T-cell (primary cell): ENCODE measurements around the gene GULP1. TPM values are rescaled to one million over a fixed set of nuclear protein-coding genes. Genes with fewer than 3 reads are reported as not detected.

Source experiments
- ATAC-seq, 4 experiments: fragments of 200-7000 bp in 3 of 4; fragments of 150-1000 bp in 1 of 4; cut with Tn5 transposase; replicated peaks in 1 of 4; 1 replicate in 3 of 4; 2 replicates in 1 of 4; pipeline ENCODE4 v1.10.0; 2021; ENCODE audit warnings: moderate library complexity in 3 of 4, mild to moderate bottlenecking in 2 of 4, moderate number of reproducible peaks in 1 of 4
- CTCF ChIA-PET, 2 donors: fragments of 300-600 bp; sonication (Branson Sonifier 250); formaldehyde crosslinking; loops; one replicate each; lab custom pipeline; 2022; ENCODE audit warnings: antibody characterized with exemption in 2 of 2; lab: Charles Lee
- POLR2A ChIA-PET, 2 donors: fragments of 300-600 bp; sonication (Branson Sonifier 250); formaldehyde crosslinking; loops; one replicate each; lab custom pipeline; 2022; ENCODE audit warnings: antibody characterized with exemption in 2 of 2; lab: Charles Lee
- DNase-seq, 35 experiments: peaks; one replicate each; pipeline versions ENCODE4 v3.0.0 to v3.0.0-alpha.2; 2013 to 2023
- H3K27ac ChIP-seq: one replicate; pipeline ENCODE4 v1.5.1; 2013; ENCODE audit warnings: low read length
- H3K27me3 ChIP-seq, 2 experiments: replicated peaks in 1 of 2; 1 replicate in 1 of 2; 2 replicates in 1 of 2; pipeline versions ENCODE4 v1.6.1 to v1.7.0; 2013; ENCODE audit warnings: low read length in 1 of 2, mixed read lengths in 1 of 2; ENCODE audit not compliant: control insufficient read depth in 2 of 2, insufficient read depth in 2 of 2; ENCODE audit errors: extremely low read depth in 1 of 2
- H3K36me3 ChIP-seq, 2 donors: 1 replicate in 1 of 2; 2 replicates in 1 of 2; pipeline versions ENCODE4 v1.6.1 to v1.7.0; 2013; ENCODE audit warnings: low read length in 1 of 2; ENCODE audit not compliant: control insufficient read depth in 2 of 2, insufficient read depth in 1 of 2; ENCODE audit errors: extremely low read depth in 1 of 2
- H3K4me1 ChIP-seq, 2 experiments: 1 replicate in 1 of 2; 2 replicates in 1 of 2; pipeline versions ENCODE4 v1.6.1 to v1.7.0; 2013; ENCODE audit warnings: low read length in 2 of 2, mixed read lengths in 1 of 2; ENCODE audit not compliant: insufficient read depth in 2 of 2, control insufficient read depth in 1 of 2; ENCODE audit errors: extremely low read depth in 1 of 2
- H3K4me3 ChIP-seq, 2 donors: 1 replicate in 1 of 2; 2 replicates in 1 of 2; pipeline versions ENCODE4 v1.5.1 to v1.7.0; 2013; ENCODE audit warnings: mild to moderate bottlenecking in 2 of 2, low read length in 1 of 2, moderate library complexity in 1 of 2; ENCODE audit not compliant: control insufficient read depth in 1 of 2; ENCODE audit errors: extremely low read depth in 1 of 2
- H3K9me3 ChIP-seq: 2 replicates; pipeline ENCODE4 v1.7.0; 2013
- H3K27ac Mint-ChIP-seq, 2 donors: one replicate each; pipeline ENCODE4 v1.8.0; 2020 to 2021; ENCODE audit warnings: mild to moderate bottlenecking in 2 of 2, mixed read lengths in 2 of 2
- H3K27me3 Mint-ChIP-seq, 2 donors: one replicate each; pipeline ENCODE4 v1.8.0; 2021 to 2022; ENCODE audit warnings: mixed read lengths in 2 of 2
- H3K36me3 Mint-ChIP-seq: one replicate; pipeline ENCODE4 v1.8.0; 2021; ENCODE audit warnings: mixed read lengths
- H3K4me1 Mint-ChIP-seq, 3 donors: one replicate each; pipeline ENCODE4 v1.8.0; 2020 to 2022; ENCODE audit warnings: mixed read lengths in 3 of 3, mild to moderate bottlenecking in 1 of 3
- H3K4me3 Mint-ChIP-seq, 3 donors: one replicate each; pipeline ENCODE4 v1.8.0; 2020 to 2022; ENCODE audit warnings: mild to moderate bottlenecking in 3 of 3, mixed read lengths in 3 of 3, moderate library complexity in 3 of 3
- H3K9me3 Mint-ChIP-seq, 3 donors: one replicate each; pipeline ENCODE4 v1.8.0; 2020 to 2022; ENCODE audit warnings: mixed read lengths in 3 of 3
- WGBS: methylation state at CpG from one replicate; pipeline ENCODE4 v1.1.5; 2013; ENCODE audit warnings: missing lambda C conversion rate; ENCODE audit not compliant: insufficient coverage; 5-methylcytosine and 5-hydroxymethylcytosine counted together
- total RNA-seq, 35 experiments: library from RNA in 6 of 35; stranded (reverse) in 6 of 35; fragments of 120-200 nt in 1 of 35; gene quantifications; one replicate each; pipeline versions ENCODE4 v1.2.1 to v1.2.4 and lab custom pipeline; 2013 to 2026

GULP1 gene
- total RNA-seq, 5 donors from 2014 or later (not counting 1 experiment from before 2014, with no cell fraction given) = 0.13 to 0.47 (median 0.13) TPM; not detected in 2

DNA sequence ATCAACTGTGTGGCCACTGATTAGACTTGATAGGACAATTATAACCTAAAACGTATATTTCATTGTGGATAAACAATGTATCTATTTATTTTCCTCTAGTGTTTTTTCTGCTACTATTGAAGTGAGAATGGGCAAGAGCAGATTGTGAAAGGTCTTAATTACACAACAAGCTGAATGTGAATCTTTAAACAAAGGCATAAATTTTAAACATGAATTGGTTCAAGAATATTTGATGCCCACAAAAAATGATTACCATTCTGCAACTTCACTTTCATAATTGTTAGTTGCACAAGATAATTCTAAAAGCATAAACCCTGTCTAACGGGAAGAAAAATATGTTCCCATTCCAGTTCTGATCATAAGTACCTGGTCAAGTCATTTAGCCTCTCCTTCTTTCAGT is 285.6 kb downstream of the GULP1 start:
- no peak for DNase-seq
- ATAC-seq = no peak
- H3K9me3 Mint-ChIP-seq = no peaks in the 10 kb centered on the region
- Histone ChIP-seq H3K4me3 (no peak overlapping the region), H3K4me1 (no peaks in the 10 kb centered on the region), H3K9me3 (no peaks in the 10 kb centered on the region), H3K27me3 (no peaks in the 10 kb centered on the region), H3K27ac (no peak overlapping the region), H3K36me3 (no peaks in the 10 kb centered on the region)
- CTCF ChIA-PET = no interaction called here
- H3K4me1 Mint-ChIP-seq = no peaks in the 10 kb centered on the region
- H3K27ac Mint-ChIP-seq = no peak overlapping the region
- WGBS = no CpG with 5 or more reads among the region's 2 CpGs
- no peaks in the 10 kb centered on the region for H3K27me3 Mint-ChIP-seq
- POLR2A ChIA-PET = interaction anchor here in 1 of 2 donors (0.6 kb wide), 1 partner anchor 28 kb away, joined by 4 read pairs; no protein-coding TSS in a partner anchor
- H3K4me3 Mint-ChIP-seq = no peak overlapping the region
- no peaks in the 10 kb centered on the region for H3K36me3 Mint-ChIP-seq

DNA sequence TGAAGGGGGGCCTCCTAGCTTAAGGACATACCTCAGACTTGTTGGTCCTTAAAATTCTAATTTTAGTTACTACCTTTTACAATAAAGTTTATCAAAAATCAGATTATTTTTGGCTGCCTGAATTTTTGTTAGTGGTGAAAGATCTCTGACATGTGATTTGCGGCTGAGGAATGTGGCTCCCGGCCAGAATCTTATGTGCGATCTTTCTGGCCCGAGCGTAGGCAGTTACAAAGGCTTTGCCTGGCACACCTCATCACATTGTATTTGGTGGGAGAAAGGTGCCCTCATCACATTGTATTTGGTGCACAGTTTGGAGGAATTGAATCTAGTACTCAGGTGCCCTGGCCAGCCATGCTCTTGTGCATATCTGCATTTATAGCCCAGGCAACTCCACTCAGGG is 289.1 kb downstream of the GULP1 start:
- H3K4me1 ChIP-seq = no peaks in the 10 kb centered on the region
- H3K27ac Mint-ChIP-seq = no peak overlapping the region
- H3K27ac ChIP-seq = no peak overlapping the region
- CTCF ChIA-PET = no interaction called here
- POLR2A ChIA-PET = no interaction called here
- no peaks in the 10 kb centered on the region for H3K27me3 ChIP-seq
- no peaks in the 10 kb centered on the region for H3K36me3 Mint-ChIP-seq
- WGBS = no CpG with 5 or more reads among the region's 5 CpGs
- no peak for ATAC-seq
- H3K4me1 Mint-ChIP-seq = no peaks in the 10 kb centered on the region
- no peak overlapping the region for H3K4me3 Mint-ChIP-seq
- H3K4me3 ChIP-seq = no peak overlapping the region
- no peaks in the 10 kb centered on the region for H3K36me3 ChIP-seq
- no peaks in the 10 kb centered on the region for H3K9me3 ChIP-seq
- H3K27me3 Mint-ChIP-seq = no peaks in the 10 kb centered on the region
- no peak for DNase-seq
- no peaks in the 10 kb centered on the region for H3K9me3 Mint-ChIP-seq

DNA sequence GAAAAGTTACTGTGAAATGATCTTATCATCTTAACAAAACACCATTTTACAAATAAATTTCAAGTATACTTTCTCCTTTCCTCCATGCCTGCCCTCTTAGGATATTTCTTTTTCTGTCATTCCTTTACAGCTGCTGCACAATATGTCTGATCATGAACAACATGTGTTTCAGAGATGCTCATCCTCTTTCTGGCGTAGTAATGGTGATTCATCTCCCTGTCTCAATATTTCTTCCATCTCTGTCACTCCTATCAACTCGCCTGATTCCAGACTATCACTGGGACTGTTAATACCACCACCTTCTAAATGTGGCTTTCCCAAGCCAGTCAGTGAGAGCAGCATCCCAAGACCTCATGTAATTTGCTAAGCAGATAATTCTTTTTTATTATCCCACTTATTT is 290.5 kb downstream of the GULP1 start:
- Mint-ChIP-seq H3K9me3 (no peaks in the 10 kb centered on the region), H3K4me1 (no peaks in the 10 kb centered on the region), H3K27ac (no peak overlapping the region), H3K27me3 (no peaks in the 10 kb centered on the region), H3K4me3 (no peak overlapping the region), H3K36me3 (no peaks in the 10 kb centered on the region)
- ChIA-PET POLR2A (no interaction called here), CTCF (no interaction called here)
- Histone ChIP-seq H3K4me1 (no peaks in the 10 kb centered on the region), H3K36me3 (no peaks in the 10 kb centered on the region), H3K27ac (no peak overlapping the region), H3K9me3 (no peaks in the 10 kb centered on the region), H3K4me3 (no peak overlapping the region), H3K27me3 (no peaks in the 10 kb centered on the region)
- no peak for ATAC-seq
- WGBS = 81% methylated on average over 2 of the region's 2 CpGs
- no peak for DNase-seq

DNA sequence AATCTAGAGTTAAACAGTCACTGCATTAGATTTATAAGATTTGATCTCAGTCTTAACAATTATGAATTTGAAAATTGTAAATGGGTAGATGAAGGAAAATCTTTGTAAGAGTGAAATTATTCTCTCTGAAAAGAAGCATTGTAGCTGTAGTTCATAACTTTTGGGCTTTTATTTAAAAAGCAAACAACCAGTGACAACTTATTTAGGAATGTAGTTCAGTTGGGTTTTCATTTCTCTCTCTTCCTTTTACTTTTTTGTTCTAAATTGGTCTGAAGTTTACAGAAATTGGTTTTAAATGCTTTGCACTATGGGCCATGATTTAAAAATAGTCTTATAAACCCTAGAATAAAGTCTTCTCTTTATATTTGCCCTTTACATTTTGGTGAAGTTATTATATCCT is 296.6 kb downstream of the GULP1 start:
- POLR2A ChIA-PET = interaction anchor here in 1 of 2 donors (0.5 kb wide), 1 partner anchor 1181 kb away, joined by 5 read pairs; no protein-coding TSS in a partner anchor
- CTCF ChIA-PET = no interaction called here
- H3K36me3 Mint-ChIP-seq = no peaks in the 10 kb centered on the region
- Histone ChIP-seq H3K4me3 (no peak overlapping the region), H3K4me1 (no peaks in the 10 kb centered on the region), H3K36me3 (no peaks in the 10 kb centered on the region), H3K27me3 (no peaks in the 10 kb centered on the region), H3K9me3 (no peaks in the 10 kb centered on the region), H3K27ac (no peak overlapping the region)
- H3K4me3 Mint-ChIP-seq = no peak overlapping the region
- H3K27me3 Mint-ChIP-seq = no peaks in the 10 kb centered on the region
- ATAC-seq (no peak), DNase-seq (no peak)
- no peaks in the 10 kb centered on the region for H3K9me3 Mint-ChIP-seq
- H3K4me1 Mint-ChIP-seq = no peaks in the 10 kb centered on the region
- H3K27ac Mint-ChIP-seq = no peak overlapping the region

DNA sequence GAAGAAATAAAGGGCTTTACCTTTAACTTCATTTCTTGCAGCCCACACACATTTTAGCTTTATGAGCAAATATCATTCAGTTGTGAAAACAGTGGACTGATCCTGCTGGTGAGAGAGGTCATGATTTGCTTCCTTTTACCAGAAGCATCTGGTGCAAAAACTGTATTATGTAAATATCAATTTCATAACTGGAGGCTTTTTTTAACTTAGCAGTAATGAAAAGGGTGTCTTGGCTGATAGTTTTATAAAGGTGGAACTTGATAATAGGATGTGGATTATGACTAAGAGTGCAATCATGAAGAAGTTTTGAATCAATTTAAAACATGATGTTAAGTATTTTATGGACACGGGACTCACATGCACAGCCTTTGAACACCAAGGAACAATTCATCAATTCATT is 304.4 kb downstream of the GULP1 start:
- no peak for DNase-seq

DNA sequence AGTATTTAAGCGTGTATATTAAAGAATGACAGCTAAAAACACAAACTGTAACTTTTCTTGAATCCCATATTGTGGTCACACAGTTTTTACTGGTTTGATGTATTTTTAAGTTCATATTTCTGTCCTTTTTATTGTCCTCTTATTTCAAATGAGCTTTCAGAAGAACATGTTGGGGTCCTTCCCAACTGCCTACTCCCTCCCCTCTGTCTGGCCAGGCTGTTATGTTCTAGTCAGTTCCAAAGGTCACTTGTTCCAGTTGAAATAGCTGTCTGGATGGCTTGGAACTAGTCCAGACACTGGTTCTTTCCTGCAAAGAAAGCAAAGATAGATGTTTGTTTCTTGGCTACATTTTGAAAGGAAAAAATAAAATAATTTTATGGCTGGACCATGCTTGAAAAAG is 306.9 kb downstream of the GULP1 start:
- H3K27me3 ChIP-seq = no peaks in the 10 kb centered on the region

More for the DNA sequence above, 304.4 kb downstream of the GULP1 start:
- no peaks in the 10 kb centered on the region for H3K4me1 Mint-ChIP-seq
- Histone ChIP-seq H3K4me1 (no peaks in the 10 kb centered on the region), H3K4me3 (no peak overlapping the region), H3K27me3 (no peaks in the 10 kb centered on the region), H3K36me3 (no peaks in the 10 kb centered on the region), H3K9me3 (no peaks in the 10 kb centered on the region), H3K27ac (no peak overlapping the region)
- H3K4me3 Mint-ChIP-seq = no peak overlapping the region
- H3K36me3 Mint-ChIP-seq = no peaks in the 10 kb centered on the region
- no peak overlapping the region for H3K27ac Mint-ChIP-seq
- ATAC-seq = no peak
- ChIA-PET POLR2A (no interaction called here), CTCF (no interaction called here)
- no CpG with 5 or more reads among the region's 1 CpG for WGBS
- no peaks in the 10 kb centered on the region for H3K27me3 Mint-ChIP-seq
- H3K9me3 Mint-ChIP-seq = no peaks in the 10 kb centered on the region

DNA sequence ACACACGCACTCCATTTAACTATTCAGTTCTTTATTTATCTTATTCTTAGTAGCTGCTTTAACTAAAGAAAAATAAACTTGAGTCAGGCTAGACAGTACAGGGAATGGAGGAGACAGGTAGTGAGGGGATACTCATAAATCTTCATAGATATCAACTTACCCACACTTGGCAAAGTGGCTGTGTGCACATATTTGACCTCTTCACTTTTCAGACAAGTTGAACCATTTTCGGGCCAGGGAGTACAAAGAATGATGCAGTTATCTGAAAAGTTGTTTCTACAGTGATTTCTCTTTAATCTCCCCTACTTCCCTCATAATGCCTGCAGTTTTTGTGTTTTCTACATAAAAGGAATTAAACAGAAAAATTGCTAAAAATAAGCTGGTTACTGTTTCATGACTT is 307.5 kb downstream of the GULP1 start:
- H3K36me3 Mint-ChIP-seq = no peaks in the 10 kb centered on the region
- Histone ChIP-seq H3K4me3 (no peak overlapping the region), H3K27ac (no peak overlapping the region), H3K27me3 (no peaks in the 10 kb centered on the region), H3K9me3 (no peaks in the 10 kb centered on the region), H3K4me1 (no peaks in the 10 kb centered on the region), H3K36me3 (no peaks in the 10 kb centered on the region)
- no CpG with 5 or more reads among the region's 2 CpGs for WGBS
- CTCF ChIA-PET = no interaction called here
- no peaks in the 10 kb centered on the region for H3K9me3 Mint-ChIP-seq
- H3K4me3 Mint-ChIP-seq = no peak overlapping the region
- DNase-seq (no peak), ATAC-seq (no peak)
- H3K27me3 Mint-ChIP-seq = no peaks in the 10 kb centered on the region
- no peaks in the 10 kb centered on the region for H3K4me1 Mint-ChIP-seq
- H3K27ac Mint-ChIP-seq = no peak overlapping the region
- POLR2A ChIA-PET = no interaction called here

More for the DNA sequence above, 306.9 kb downstream of the GULP1 start:
- Mint-ChIP-seq H3K27ac (no peak overlapping the region), H3K27me3 (no peaks in the 10 kb centered on the region), H3K9me3 (no peaks in the 10 kb centered on the region), H3K4me3 (no peak overlapping the region), H3K36me3 (no peaks in the 10 kb centered on the region), H3K4me1 (no peaks in the 10 kb centered on the region)
- POLR2A ChIA-PET = no interaction called here
- Histone ChIP-seq H3K4me1 (no peaks in the 10 kb centered on the region), H3K4me3 (no peak overlapping the region), H3K9me3 (no peaks in the 10 kb centered on the region), H3K27ac (no peak overlapping the region), H3K36me3 (no peaks in the 10 kb centered on the region)
- CTCF ChIA-PET = no interaction called here
- no CpG with 5 or more reads among the region's 1 CpG for WGBS
- no peak for DNase-seq
- ATAC-seq = no peak
